Neural cell (in vitro differentiated cells): ENCODE results near the gene SFRP2. TPM values are rescaled to one million over a fixed set of nuclear protein-coding genes. Genes with fewer than 3 reads are reported as not detected.

ENCODE experiments used
- H2AFZ ChIP-seq: fragments of 200-600, 300-800 bp; sonication (generic), shearing (Covaris generic); 2 replicates; pipeline ENCODE4 v1.6.0; 2014; ENCODE audit warnings: low read depth, mild to moderate bottlenecking, antibody characterized with exemption, low read length, moderate library complexity
- H3F3A ChIP-seq: fragments of 200-600 bp; shearing (Covaris generic); 2 replicates; pipeline ENCODE4 v1.6.1; 2016; ENCODE audit warnings: mild to moderate bottlenecking, moderate library complexity, mixed read lengths, antibody characterized with exemption, low read length; ENCODE audit not compliant: insufficient read depth, poor library complexity, severe bottlenecking
- H3K27ac ChIP-seq: fragments of 200-600, 300-800 bp; sonication (generic), shearing (Covaris generic); 2 replicates; pipeline ENCODE4 v1.5.1; 2014; ENCODE audit warnings: mild to moderate bottlenecking, low read length, moderate library complexity
- H3K27me3 ChIP-seq: fragments of 300-800, 200-600 bp; sonication (generic), shearing (Covaris generic); 2 replicates; pipeline ENCODE4 v1.6.0; 2014; ENCODE audit warnings: mild to moderate bottlenecking, low read depth, low read length, moderate library complexity; ENCODE audit not compliant: insufficient read depth
- H3K36me3 ChIP-seq: fragments of 300-800, 200-600 bp; sonication (generic), shearing (Covaris generic); 2 replicates; pipeline ENCODE4 v1.5.1; 2014; ENCODE audit warnings: mild to moderate bottlenecking, antibody characterized with exemption, low read length, moderate library complexity; ENCODE audit not compliant: insufficient read depth
- H3K4me2 ChIP-seq: fragments of 300-800, 200-600 bp; sonication (generic), shearing (Covaris generic); 2 replicates; pipeline ENCODE4 v1.6.0; 2014; ENCODE audit warnings: mild to moderate bottlenecking, low read length
- H3K4me3 ChIP-seq: fragments of 300-800, 200-600 bp; sonication (generic), shearing (Covaris generic); 2 replicates; pipeline ENCODE4 v1.5.1; 2014; ENCODE audit warnings: mild to moderate bottlenecking, low read length, moderate library complexity
- H3K79me2 ChIP-seq: fragments of 200-600 bp; shearing (Covaris generic); replicated peaks from 2 replicates; pipeline ENCODE4 v1.6.0; 2014; ENCODE audit warnings: mild to moderate bottlenecking, low read length, moderate library complexity; ENCODE audit not compliant: insufficient read depth
- H3K9ac ChIP-seq: fragments of 300-800, 200-600 bp; sonication (generic), shearing (Covaris generic); 2 replicates; pipeline ENCODE4 v1.6.1; 2016; ENCODE audit warnings: mild to moderate bottlenecking, low read length, mixed read lengths
- H3K9me2 ChIP-seq: fragments of 200-600 bp; shearing (Covaris generic); 2 replicates; pipeline ENCODE4 v1.6.1; 2016; ENCODE audit warnings: mild to moderate bottlenecking, low read length, mixed read lengths; ENCODE audit not compliant: insufficient read depth
- H3K9me3 ChIP-seq: fragments of 200-600, 300-800 bp; sonication (generic), shearing (Covaris generic); 2 replicates; pipeline ENCODE4 v1.6.1; 2016; ENCODE audit warnings: mild to moderate bottlenecking, mixed run types, low read length, moderate library complexity, mixed read lengths
- H4K20me1 ChIP-seq: fragments of 200-600 bp; shearing (Covaris generic); 2 replicates; pipeline ENCODE4 v1.6.1; 2016; ENCODE audit warnings: mild to moderate bottlenecking, mixed run types; ENCODE audit not compliant: insufficient read depth
- EP300 ChIP-seq: fragments of 450-650 bp; conservative IDR thresholded peaks from 2 replicates; pipeline ENCODE4 v1.6.1; 2014; ENCODE audit warnings: antibody characterized with exemption, mild to moderate bottlenecking, moderate library complexity; ENCODE audit not compliant: poor library complexity, severe bottlenecking
- EZH2 ChIP-seq: fragments of 200-600, 300-800 bp; shearing (Covaris generic), sonication (generic); IDR thresholded peaks from 2 replicates; pipeline ENCODE4 v1.6.1; 2014; ENCODE audit warnings: antibody characterized with exemption, low read length, borderline replicate concordance, mild to moderate bottlenecking; ENCODE audit not compliant: insufficient read depth, poor library complexity, severe bottlenecking
- MXI1 ChIP-seq: fragments of 450-650 bp; conservative IDR thresholded peaks from 2 replicates; pipeline ENCODE4 v1.6.1; 2014; ENCODE audit warnings: antibody characterized with exemption, mild to moderate bottlenecking; ENCODE audit not compliant: poor library complexity, severe bottlenecking
- POLR2AphosphoS5 ChIP-seq: IDR thresholded peaks from 2 replicates; pipeline ENCODE4 v1.6.1; 2012
- RAD21 ChIP-seq: fragments of 450-650 bp; conservative IDR thresholded peaks from 2 replicates; pipeline ENCODE4 v1.6.1; 2014; ENCODE audit warnings: antibody characterized with exemption, mild to moderate bottlenecking, moderate library complexity
- SMC3 ChIP-seq: fragments of 450-650 bp; conservative IDR thresholded peaks from 2 replicates; pipeline ENCODE4 v1.6.1; 2014; ENCODE audit warnings: antibody characterized with exemption, mild to moderate bottlenecking, moderate library complexity; ENCODE audit not compliant: poor library complexity
- TAF1 ChIP-seq: IDR thresholded peaks from 2 replicates; pipeline ENCODE4 v1.6.1; 2012; ENCODE audit warnings: low read depth
- polyA plus RNA-seq: library from polyadenylated mRNA; depleted of rRNA; stranded (reverse); fragments of >200 nt; gene quantifications from 2 replicates; pipeline ENCODE4 v1.2.3, GENCODE V29; 2014
- TF ChIP-seq, protein P1 (sequence below): IDR thresholded peaks from 2 replicates; pipeline ENCODE4 v1.6.1; 2012; ENCODE audit warnings: borderline replicate concordance
- TF ChIP-seq, protein P2 (sequence below): fragments of 450-650 bp; IDR thresholded peaks from 2 replicates; pipeline ENCODE4 v1.5.1; 2014; ENCODE audit warnings: antibody characterized with exemption, mild to moderate bottlenecking, moderate library complexity; ENCODE audit not compliant: poor library complexity, severe bottlenecking

Gene SFRP2
- polyA plus RNA-seq, 1 donor from 2014 or later = 0.51 TPM

DNA sequence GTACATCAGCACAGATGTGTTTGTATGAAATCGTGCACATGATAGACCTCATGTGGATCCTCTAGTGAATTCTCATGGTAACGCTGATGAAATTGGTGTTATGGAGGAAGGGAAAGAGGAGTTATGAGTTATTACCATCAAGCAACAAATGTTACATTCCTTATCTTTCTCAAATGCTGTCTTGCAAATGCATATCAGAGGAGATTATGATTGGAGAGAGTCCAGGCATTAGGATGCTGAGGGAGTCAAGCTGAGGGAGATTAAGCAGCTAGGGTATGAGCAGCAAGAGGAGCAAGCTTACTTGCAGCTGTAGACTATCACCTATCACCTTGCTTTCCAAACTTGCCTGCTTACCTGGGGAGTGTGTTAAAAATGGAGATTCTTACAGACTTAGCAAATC, 36.8 kb upstream of the SFRP2 start:
- no peak overlapping the region for H3K27ac ChIP-seq
- no peaks in the 10 kb centered on the region for H3K27me3 ChIP-seq
- H3K9ac ChIP-seq = no peak overlapping the region
- H3K9me2 ChIP-seq = no peaks in the 10 kb centered on the region
- no peak for TF ChIP-seq EZH2
- TF ChIP-seq POLR2AphosphoS5 = no peak
- TF ChIP-seq, protein P1, sequence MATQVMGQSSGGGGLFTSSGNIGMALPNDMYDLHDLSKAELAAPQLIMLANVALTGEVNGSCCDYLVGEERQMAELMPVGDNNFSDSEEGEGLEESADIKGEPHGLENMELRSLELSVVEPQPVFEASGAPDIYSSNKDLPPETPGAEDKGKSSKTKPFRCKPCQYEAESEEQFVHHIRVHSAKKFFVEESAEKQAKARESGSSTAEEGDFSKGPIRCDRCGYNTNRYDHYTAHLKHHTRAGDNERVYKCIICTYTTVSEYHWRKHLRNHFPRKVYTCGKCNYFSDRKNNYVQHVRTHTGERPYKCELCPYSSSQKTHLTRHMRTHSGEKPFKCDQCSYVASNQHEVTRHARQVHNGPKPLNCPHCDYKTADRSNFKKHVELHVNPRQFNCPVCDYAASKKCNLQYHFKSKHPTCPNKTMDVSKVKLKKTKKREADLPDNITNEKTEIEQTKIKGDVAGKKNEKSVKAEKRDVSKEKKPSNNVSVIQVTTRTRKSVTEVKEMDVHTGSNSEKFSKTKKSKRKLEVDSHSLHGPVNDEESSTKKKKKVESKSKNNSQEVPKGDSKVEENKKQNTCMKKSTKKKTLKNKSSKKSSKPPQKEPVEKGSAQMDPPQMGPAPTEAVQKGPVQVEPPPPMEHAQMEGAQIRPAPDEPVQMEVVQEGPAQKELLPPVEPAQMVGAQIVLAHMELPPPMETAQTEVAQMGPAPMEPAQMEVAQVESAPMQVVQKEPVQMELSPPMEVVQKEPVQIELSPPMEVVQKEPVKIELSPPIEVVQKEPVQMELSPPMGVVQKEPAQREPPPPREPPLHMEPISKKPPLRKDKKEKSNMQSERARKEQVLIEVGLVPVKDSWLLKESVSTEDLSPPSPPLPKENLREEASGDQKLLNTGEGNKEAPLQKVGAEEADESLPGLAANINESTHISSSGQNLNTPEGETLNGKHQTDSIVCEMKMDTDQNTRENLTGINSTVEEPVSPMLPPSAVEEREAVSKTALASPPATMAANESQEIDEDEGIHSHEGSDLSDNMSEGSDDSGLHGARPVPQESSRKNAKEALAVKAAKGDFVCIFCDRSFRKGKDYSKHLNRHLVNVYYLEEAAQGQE = no peak
- TF ChIP-seq, protein P2, sequence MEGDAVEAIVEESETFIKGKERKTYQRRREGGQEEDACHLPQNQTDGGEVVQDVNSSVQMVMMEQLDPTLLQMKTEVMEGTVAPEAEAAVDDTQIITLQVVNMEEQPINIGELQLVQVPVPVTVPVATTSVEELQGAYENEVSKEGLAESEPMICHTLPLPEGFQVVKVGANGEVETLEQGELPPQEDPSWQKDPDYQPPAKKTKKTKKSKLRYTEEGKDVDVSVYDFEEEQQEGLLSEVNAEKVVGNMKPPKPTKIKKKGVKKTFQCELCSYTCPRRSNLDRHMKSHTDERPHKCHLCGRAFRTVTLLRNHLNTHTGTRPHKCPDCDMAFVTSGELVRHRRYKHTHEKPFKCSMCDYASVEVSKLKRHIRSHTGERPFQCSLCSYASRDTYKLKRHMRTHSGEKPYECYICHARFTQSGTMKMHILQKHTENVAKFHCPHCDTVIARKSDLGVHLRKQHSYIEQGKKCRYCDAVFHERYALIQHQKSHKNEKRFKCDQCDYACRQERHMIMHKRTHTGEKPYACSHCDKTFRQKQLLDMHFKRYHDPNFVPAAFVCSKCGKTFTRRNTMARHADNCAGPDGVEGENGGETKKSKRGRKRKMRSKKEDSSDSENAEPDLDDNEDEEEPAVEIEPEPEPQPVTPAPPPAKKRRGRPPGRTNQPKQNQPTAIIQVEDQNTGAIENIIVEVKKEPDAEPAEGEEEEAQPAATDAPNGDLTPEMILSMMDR = no peak
- no peak for TF ChIP-seq RAD21
- TF ChIP-seq SMC3 = no peak
- H3K36me3 ChIP-seq = no peaks in the 10 kb centered on the region
- no peaks in the 10 kb centered on the region for H3K79me2 ChIP-seq
- H3F3A ChIP-seq = no peaks in the 10 kb centered on the region
- H3K4me3 ChIP-seq = no peak overlapping the region
- H4K20me1 ChIP-seq = no peaks in the 10 kb centered on the region
- no peak overlapping the region for H2AFZ ChIP-seq
- H3K4me2 ChIP-seq = no peak overlapping the region
- H3K9me3 ChIP-seq = no peaks in the 10 kb centered on the region

DNA sequence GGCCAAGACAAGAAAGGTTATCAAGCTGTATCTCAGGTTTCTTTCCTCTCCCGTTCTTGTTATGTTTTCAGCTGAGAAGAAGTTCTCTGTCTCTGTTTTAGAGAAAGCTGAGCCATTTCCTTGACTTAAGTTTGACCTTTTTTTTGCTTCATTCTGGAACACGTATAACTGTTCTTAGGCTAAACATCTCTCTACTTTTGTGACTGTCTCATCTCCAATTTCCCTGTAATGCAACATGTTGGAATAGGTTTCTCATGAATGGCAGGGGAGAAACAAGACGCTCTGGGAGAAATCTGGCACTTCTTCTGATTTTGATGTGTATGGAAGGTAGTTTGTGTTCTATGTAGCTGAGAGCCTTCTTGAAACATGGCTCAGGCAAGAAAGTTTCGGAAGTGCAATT, 36.2 kb upstream of the SFRP2 start:
- Histone ChIP-seq H3F3A (no peaks in the 10 kb centered on the region), H3K79me2 (no peaks in the 10 kb centered on the region), H3K9me3 (no peaks in the 10 kb centered on the region), H3K4me2 (no peak overlapping the region), H3K27ac (no peak overlapping the region), H4K20me1 (no peaks in the 10 kb centered on the region), H3K4me3 (no peak overlapping the region), H2AFZ (no peak overlapping the region), H3K27me3 (no peaks in the 10 kb centered on the region), H3K9me2 (no peaks in the 10 kb centered on the region), H3K36me3 (no peaks in the 10 kb centered on the region), H3K9ac (no peak overlapping the region)
- no peak for TF ChIP-seq MXI1
- TF ChIP-seq TAF1 = no peak
- no peak for TF ChIP-seq EP300
- no peak for TF ChIP-seq RAD21
- no peak for TF ChIP-seq EZH2
- no peak for TF ChIP-seq POLR2AphosphoS5
- TF ChIP-seq, protein P1 = no peak
- no peak for TF ChIP-seq SMC3
- TF ChIP-seq, protein P2 = no peak
